ENCODE results near the gene CAMTA2. TPM values are rescaled to one million over a fixed set of nuclear protein-coding genes. Genes with fewer than 3 reads are reported as not detected.

The CAMTA2 gene
- total RNA-seq, 4 donors from 2014 or later = 15.3 to 46.2 (median 22.5) TPM

- Histone ChIP-seq H3K27ac (no peak overlapping the region), H3K27me3 (no peaks in the 10 kb centered on the region), H3K36me3 (peaks cover 0 to 42% (median 4%) of the 10 kb centered on the region in 3 donors), H3K9me3 (no peaks in the 10 kb centered on the region), H3K4me1 (peaks cover 0 to 52% (median 26%) of the 10 kb centered on the region in 4 donors), H3K4me3 (no peak overlapping the region)
- no peak for DNase-seq (ENCODE audit: low spot score in 2 of 2)
- WGBS, 2 donors = 91 to 92% methylated on average over 16 of the region's 16 CpGs
- TF ChIP-seq POLR2A (IDR thresholded peaks at IDR 0.05) (no peak), CTCF (IDR thresholded peaks at IDR 0.05) (no peak)
These were observed 49.9 kb downstream of the CAMTA2 start for GRCh38 chr17:4937553-4937952.

DNA sequence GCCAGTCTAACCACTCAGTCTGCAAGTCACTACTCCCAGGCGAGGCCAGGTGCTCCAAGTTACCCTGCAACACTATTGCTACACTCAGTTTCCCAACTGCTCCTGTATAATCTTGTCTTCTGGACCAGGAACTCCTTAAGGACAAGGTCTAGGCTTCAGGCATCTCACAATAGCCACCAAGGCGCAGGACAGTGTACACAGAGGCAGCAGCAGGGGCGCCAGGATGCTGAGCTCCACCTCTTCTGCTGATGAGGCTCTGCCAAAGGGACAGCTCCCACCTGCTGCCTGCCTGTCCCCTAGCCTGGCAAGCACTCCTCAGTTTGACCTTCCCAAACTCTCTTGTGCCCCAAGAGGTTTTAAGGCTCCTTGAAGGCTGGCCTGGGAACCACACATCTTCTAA, 51.0 kb downstream of the CAMTA2 start:
- no peaks in the 10 kb centered on the region for H3K27me3 ChIP-seq

GRCh38 chr17:4935650-4936049, 51.8 kb downstream of the CAMTA2 start:
- TF ChIP-seq EP300 (IDR thresholded peaks at IDR 0.05) = no peak
- TF ChIP-seq CTCF (IDR thresholded peaks at IDR 0.05) = no peak
- no peak for TF ChIP-seq POLR2A (IDR thresholded peaks at IDR 0.05)
- H3K4me3 ChIP-seq = no peak overlapping the region
- peaks cover 0 to 32% (median 4%) of the 10 kb centered on the region in 3 donors for H3K36me3 ChIP-seq
- no peaks in the 10 kb centered on the region for H3K27me3 ChIP-seq
- DNase-seq (ENCODE audit: low spot score in 2 of 2) = no peak
- no peak overlapping the region for H3K27ac ChIP-seq
- H3K4me1 ChIP-seq = peaks cover 0 to 33% (median 15%) of the 10 kb centered on the region in 4 donors
- no peaks in the 10 kb centered on the region for H3K9me3 ChIP-seq

More for the DNA sequence above, 51.0 kb downstream of the CAMTA2 start:
- Histone ChIP-seq H3K9me3 (no peaks in the 10 kb centered on the region), H3K27ac (no peak overlapping the region), H3K4me3 (no peak overlapping the region), H3K4me1 (peaks cover 0 to 41% (median 21%) of the 10 kb centered on the region in 4 donors), H3K36me3 (peaks cover 0 to 32% (median 4%) of the 10 kb centered on the region in 3 donors)
- 79 to 87% methylated on average over 3 of the region's 3 CpGs for WGBS, 2 donors
- DNase-seq (ENCODE audit: low spot score in 2 of 2) = no peak
- TF ChIP-seq CTCF (IDR thresholded peaks at IDR 0.05) (no peak), EP300 (IDR thresholded peaks at IDR 0.05) (no peak), POLR2A (IDR thresholded peaks at IDR 0.05) (no peak)

DNA sequence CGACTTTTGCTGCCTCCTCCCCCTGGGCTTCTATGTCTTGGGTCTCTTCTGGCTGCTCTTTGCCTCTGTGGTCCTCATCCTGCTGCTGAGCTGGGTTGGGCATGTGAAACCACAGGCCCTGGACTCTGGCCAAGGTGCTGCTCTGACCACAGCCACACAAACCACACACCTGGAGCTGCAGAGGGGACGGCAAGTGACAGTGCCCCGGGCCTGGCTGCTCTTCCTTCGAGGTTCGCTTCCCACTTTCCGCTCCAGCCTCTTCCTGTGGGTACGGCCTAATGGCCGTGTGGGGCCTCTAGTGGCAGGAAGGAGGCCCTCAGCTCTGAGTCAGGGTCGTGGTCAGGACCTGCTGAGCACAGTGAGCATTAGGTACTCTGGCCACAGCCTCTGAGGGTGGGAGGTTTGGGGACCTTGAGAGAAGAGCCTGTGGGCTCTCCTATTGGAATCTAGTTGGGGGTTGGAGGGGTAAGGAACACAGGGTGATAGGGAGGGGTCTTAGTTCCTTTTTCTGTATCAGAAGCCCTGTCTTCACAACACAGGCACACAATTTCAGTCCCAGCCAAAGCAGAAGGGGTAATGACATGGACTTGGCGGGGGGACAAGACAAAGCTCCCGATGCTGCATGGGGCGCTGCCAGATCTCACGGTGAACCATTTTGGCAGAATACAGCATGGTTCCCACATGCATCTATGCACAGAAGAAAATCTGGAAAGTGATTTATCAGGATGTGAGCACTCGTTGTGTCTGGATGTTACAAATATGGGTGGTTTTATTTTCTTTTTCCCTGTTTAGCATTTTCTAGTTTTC, 53.1 kb downstream of the CAMTA2 start:
- peaks cover 0 to 32% (median 4%) of the 10 kb centered on the region in 3 donors for H3K36me3 ChIP-seq
- DNase-seq (ENCODE audit: low spot score in 2 of 2) = no peak
- no peak for TF ChIP-seq EP300 (IDR thresholded peaks at IDR 0.05)
- TF ChIP-seq CTCF (IDR thresholded peaks at IDR 0.05) = no peak
- no peak for TF ChIP-seq POLR2A (IDR thresholded peaks at IDR 0.05)
- peaks cover 0 to 32% (median 14%) of the 10 kb centered on the region in 4 donors for H3K4me1 ChIP-seq
- peak overlapping the region in 1 of 4 donors; percentile 32 for H3K27ac ChIP-seq
- H3K9me3 ChIP-seq = no peaks in the 10 kb centered on the region
- H3K4me3 ChIP-seq = no peak overlapping the region
- no peaks in the 10 kb centered on the region for H3K27me3 ChIP-seq
- WGBS, 2 donors = 29 to 38% methylated on average over 14 of the region's 14 CpGs

DNA sequence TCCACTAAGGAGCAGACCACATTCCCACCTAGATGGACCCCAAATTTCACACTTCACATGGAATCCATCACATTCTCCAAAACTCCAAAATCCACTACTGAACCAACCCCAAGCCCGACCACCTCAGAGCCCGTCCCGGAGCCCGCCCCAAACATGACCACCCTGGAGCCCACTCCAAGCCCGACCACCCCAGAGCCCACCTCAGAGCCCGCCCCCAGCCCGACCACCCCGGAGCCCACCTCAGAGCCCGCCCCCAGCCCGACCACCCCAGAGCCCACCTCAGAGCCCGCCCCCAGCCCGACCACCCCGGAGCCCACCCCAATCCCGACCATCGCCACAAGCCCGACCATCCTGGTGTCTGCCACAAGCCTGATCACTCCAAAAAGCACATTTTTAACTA, 53.8 kb downstream of the CAMTA2 start:
- peaks cover 0 to 25% (median 8%) of the 10 kb centered on the region in 4 donors for H3K4me1 ChIP-seq
- H3K27me3 ChIP-seq = no peaks in the 10 kb centered on the region
- TF ChIP-seq CTCF (IDR thresholded peaks at IDR 0.05) (no peak), EP300 (IDR thresholded peaks at IDR 0.05) (no peak), POLR2A (IDR thresholded peaks at IDR 0.05) (no peak)
- H3K4me3 ChIP-seq = no peak overlapping the region
- no peak overlapping the region for H3K27ac ChIP-seq
- WGBS, 2 donors = 68 to 79% methylated on average over 10 of the region's 16 CpGs
- H3K36me3 ChIP-seq = peaks cover 0 to 36% (median 4%) of the 10 kb centered on the region in 3 donors
- no peaks in the 10 kb centered on the region for H3K9me3 ChIP-seq
- no peak for DNase-seq (ENCODE audit: low spot score in 2 of 2)

All from tibial nerve (tissue), 4 donors.